ENCODE data around the gene SLC34A1. TPM values are rescaled to one million over a fixed set of nuclear protein-coding genes. Genes with fewer than 3 reads are reported as not detected.

Gene SLC34A1
- total and polyA plus RNA-seq, 2 of the 13 experiments (the other 11 are each of a cell fraction or from before 2014, with no cell fraction given) = 0.03 to 0.20 TPM

GRCh38 chr5:177351392-177352329 is 32.6 kb upstream of the SLC34A1 start, which contains the start of gene LMAN2 (continued):
- TF ChIP-seq NR2F2 (IDR thresholded peaks at IDR 0.05; ENCODE audit: borderline replicate concordance, low read depth) = 0 out of 2 replicates have a peak, but pooled peaks have one; percentile 21
- peak; percentile 25; the same call in 1 of the 2 replicates for TF ChIP-seq ZKSCAN8 (CRISPR knock-in tag; IDR thresholded peaks at IDR 0.05; ENCODE audit: borderline replicate concordance)
- peak; percentile 68; the same call in 1 of the 2 replicates for TF ChIP-seq ZNF430 (CRISPR knock-in tag; IDR thresholded peaks at IDR 0.05)
- TF ChIP-seq ZNF260 (CRISPR knock-in tag; IDR thresholded peaks at IDR 0.05; ENCODE audit: borderline replicate concordance, low read depth) = no peak
- peak; percentile 88 for TF ChIP-seq SIN3A (IDR thresholded peaks at IDR 0.05; ENCODE audit: borderline replicate concordance, low read depth, low read length)
- no peak for TF ChIP-seq PREB (CRISPR knock-in tag; IDR thresholded peaks at IDR 0.05)
- TF ChIP-seq ZBTB10 (CRISPR knock-in tag; IDR thresholded peaks at IDR 0.05; ENCODE audit: borderline replicate concordance) = 0 out of 2 replicates have a peak, but pooled peaks have one; percentile 39
- peak; percentile 93 for TF ChIP-seq UBTF (CRISPR knock-in tag; IDR thresholded peaks at IDR 0.05)
- 0 out of 2 replicates have a peak, but pooled peaks have one; percentile 37 for TF ChIP-seq ZFP37 (CRISPR knock-in tag; IDR thresholded peaks at IDR 0.05; ENCODE audit: borderline replicate concordance)
- no peak for TF ChIP-seq ZNF720 (CRISPR knock-in tag; IDR thresholded peaks at IDR 0.05)
- peak; percentile 23; the same call in 1 of the 2 replicates for TF ChIP-seq ZNF770 (CRISPR knock-in tag; IDR thresholded peaks at IDR 0.05)
- TF ChIP-seq ESRRA (CRISPR knock-in tag; IDR thresholded peaks at IDR 0.05; ENCODE audit: low read depth) = no peak
- peak; percentile 47; the same call in 1 of the 2 replicates for TF ChIP-seq ZBTB7B (CRISPR knock-in tag; IDR thresholded peaks at IDR 0.05)
- TF ChIP-seq CC2D1A (CRISPR knock-in tag; IDR thresholded peaks at IDR 0.05) = 0 out of 2 replicates have a peak, but pooled peaks have one; percentile 78
- peak; percentile 35; the same call in 1 of the 2 replicates for TF ChIP-seq SAFB2 (CRISPR knock-in tag; IDR thresholded peaks at IDR 0.05; ENCODE audit: borderline replicate concordance, low read depth)
- no peak for TF ChIP-seq EHMT2 (IDR thresholded peaks at IDR 0.05; ENCODE audit: borderline replicate concordance, low read depth, low read length)
- no peak for TF ChIP-seq ZNF121 (CRISPR knock-in tag; IDR thresholded peaks at IDR 0.05)
- TF ChIP-seq KLF11 (CRISPR knock-in tag; IDR thresholded peaks at IDR 0.05) = no peak
